T-helper 9 cell (primary cell): ENCODE data around the gene SLC38A1.

ENCODE experiments used
- DNase-seq: peaks from one replicate; pipeline ENCODE4 v3.0.0-alpha.2; 2020

The SLC38A1 gene

GRCh38 chr12:46230983-46231382 lies 37.9 kb downstream of the SLC38A1 start:
- DNase-seq, result no peak

DNA sequence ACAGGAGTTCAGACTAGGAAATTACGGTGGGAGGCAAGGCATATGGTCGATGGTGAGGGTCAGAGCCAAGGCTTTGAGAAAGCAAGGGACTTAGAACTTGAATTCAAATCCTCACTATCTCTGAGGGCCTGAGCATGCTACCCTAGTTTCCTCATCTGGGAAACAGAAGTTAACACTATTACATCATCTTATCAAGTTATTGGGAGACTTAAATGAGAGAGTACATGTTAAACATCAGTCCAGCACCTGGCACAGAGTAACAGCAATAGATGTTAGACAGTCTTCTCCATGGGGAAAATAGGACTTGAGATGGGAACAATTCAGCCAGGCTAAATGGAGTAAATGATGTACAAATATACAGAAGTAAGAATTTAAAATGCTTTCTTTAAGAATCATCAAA lies 38.5 kb downstream of the SLC38A1 start:
- DNase-seq, result no peak

DNA sequence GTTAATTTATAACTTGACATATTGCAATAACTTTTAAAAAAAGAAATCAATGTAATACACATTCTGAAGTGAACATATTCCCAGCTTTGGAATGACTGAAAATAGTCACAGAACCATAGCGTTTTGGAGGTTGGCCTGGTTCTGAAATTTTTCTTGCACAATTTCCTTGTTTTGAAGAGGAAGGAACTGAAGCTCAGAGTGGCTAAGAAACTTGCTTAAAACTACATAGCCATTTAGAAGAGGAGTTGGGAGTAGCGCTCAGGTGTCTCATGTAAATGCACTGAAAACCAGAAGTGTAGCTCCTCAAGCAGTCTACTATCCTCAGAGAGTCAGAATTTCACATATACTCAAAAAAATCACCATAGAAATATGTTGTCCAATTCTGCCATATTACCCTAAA lies 41.2 kb downstream of the SLC38A1 start:
- DNase-seq, result no peak

- no peak for DNase-seq
Measured at GRCh38 chr12:46224386-46224785, 44.5 kb downstream of the SLC38A1 start.

DNA sequence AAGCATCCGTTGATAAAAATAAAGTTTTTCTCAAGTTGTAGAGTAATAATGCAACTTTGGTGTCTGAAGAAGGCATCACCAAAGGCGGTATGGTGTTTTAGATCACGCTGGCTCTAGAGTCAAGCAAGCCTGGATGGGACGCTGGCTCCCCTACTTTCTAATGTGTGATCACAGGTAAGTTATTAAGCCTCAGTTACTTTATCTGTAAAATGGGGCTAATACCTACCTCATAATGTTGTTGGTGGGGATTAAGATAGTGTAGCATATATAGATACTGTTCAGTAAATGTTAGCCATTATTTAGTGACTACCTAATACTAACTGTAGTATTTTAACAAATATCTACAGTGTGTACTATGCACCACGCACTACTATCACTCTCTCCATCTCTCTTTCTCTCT lies 45.8 kb downstream of the SLC38A1 start:
- no peak for DNase-seq

GRCh38 chr12:46222636-46223035 lies 46.2 kb downstream of the SLC38A1 start:
- DNase-seq, result no peak

DNA sequence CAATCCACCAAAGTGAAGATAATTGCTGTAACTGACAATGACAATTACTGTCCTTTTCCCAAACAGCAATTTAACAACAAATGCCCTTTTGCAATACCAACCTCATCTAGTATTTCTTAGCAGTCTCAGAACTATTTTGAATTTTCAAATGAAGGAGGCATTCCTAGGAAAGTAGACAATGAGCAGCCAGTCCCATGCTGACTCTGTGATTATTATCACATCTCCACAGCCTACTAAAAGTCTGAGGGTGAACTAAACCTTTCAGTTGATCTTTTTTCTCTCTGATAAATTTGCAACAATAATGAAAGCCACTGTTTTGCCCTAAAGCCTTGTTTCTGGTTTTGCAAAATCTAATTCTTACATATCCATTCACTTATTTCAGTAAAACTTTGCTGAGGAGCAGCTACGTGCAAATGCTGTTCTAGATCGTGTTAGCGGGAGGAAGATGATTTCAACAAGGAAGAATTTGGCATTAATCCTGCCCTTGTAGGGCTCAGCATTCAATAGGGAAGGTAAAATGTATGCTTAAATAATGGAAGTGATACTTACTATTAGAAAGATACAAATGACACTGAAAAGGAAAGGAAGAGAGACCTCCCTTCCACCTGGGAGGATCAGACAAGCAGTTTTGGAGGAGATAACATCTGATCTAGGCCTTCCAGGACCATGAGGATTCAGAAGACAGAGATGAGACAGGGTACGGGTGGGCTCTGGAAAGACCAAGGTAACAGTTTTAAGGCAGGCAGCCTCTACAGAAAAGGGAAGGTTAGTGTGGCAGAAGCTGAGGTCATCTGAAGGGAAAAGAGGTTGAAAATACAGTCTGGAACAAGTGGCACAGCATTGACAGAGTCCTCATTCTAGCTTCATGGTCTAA lies 47.4 kb downstream of the SLC38A1 start:
- no peak for DNase-seq

- peak; percentile 53 for DNase-seq
Measured at GRCh38 chr12:46219877-46220655, 48.8 kb downstream of the SLC38A1 start.

- DNase-seq, result no peak
Measured at GRCh38 chr12:46219132-46219876, 49.5 kb downstream of the SLC38A1 start.

- no peak for DNase-seq
Measured at GRCh38 chr12:46218322-46219095, 50.3 kb downstream of the SLC38A1 start.

DNA sequence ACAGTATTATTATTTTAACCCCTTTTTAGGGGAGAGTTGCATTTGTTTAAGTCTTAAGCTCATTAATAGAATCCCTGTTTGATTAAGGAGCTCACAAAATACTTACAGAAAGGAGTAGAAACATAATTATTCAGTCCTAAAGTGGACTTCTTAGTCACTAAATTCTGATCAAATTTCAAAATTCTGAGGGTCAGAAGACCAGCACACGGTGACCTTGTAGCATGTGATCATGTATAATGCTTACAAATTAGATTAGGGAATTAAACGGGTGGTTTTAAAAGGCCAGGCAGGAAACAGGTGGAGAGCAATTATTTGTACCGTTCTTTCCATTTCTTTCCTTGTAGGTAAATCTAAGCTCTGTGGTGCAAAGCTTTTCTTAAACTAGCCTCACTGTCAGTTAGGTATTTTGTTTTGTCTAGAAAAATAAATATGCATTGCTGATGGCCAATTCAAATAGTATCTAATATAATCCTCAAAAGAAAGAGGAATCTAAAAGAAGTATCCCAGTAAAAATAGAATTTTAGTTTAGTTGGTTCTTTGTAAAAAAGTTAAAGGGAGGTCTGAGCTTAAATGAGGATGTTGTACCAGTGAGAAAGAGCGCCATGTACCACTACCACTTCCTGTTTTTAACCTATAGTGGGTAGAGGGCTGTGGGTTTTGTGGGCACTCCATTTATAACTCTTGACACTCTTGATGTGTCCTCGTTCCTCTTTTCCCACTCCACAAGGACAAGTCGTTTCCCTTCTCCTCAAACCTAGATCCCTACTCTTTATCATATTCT lies 51.1 kb downstream of the SLC38A1 start:
- DNase-seq, result peak; percentile 52

- peak; percentile 69 for DNase-seq
Measured at GRCh38 chr12:46214668-46215436, 54.0 kb downstream of the SLC38A1 start.

GRCh38 chr12:46212108-46212982 lies 56.5 kb downstream of the SLC38A1 start:
- DNase-seq, result no peak

- no peak for DNase-seq
Measured at GRCh38 chr12:46210873-46211439, 57.9 kb downstream of the SLC38A1 start.

- peak; percentile 33 for DNase-seq
Measured at GRCh38 chr12:46209914-46210872, 58.6 kb downstream of the SLC38A1 start.

DNA sequence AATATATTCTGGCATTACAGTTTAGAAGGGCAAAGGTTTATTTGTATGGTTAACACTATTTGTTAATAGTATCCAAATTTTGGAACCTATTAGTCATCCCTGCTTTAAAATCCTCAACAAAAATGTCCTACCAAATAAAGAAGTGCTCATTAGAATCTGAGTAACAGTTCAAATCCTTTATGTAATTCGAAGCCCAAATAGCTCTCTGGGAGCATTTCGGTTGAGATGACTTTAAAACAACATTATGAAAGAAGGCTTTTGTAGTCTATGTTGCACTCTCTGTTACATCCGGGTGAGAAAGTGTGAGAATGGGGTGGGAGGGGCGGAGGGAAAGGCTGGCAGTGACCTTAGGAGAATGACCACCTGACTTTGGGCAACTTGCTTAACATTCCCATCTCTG lies 59.7 kb downstream of the SLC38A1 start:
- DNase-seq, result no peak

DNA sequence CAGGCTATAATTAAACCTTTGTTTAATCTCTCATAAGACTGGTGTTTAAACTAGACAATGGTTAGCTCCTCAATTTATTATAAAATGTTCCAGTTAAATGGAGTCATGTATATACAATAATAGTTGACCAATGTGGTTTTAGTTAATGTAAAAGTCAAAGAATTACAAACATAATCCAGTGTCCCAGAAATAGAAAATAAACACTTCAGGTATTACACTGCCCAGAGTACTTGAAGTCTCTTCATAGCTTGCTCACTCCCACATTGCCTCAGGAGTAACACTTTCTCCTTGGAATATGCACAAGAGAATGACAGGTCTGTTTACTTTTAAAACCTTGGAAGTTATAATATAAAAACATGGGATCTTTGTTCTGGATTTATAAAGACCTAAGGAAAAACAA lies 60.5 kb downstream of the SLC38A1 start:
- DNase-seq, result no peak

GRCh38 chr12:46207644-46208043 lies 61.2 kb downstream of the SLC38A1 start:
- DNase-seq, result no peak
